Uterus (tissue), 4 donors: ENCODE measurements around the gene KCNA10. TPM values are rescaled to one million over a fixed set of nuclear protein-coding genes. Genes with fewer than 3 reads are reported as not detected.

Experiments
- DNase-seq, 2 donors: peaks; one replicate each; pipeline ENCODE4 v3.0.0-alpha.2; 2019 to 2020
- H3K27ac ChIP-seq, 2 donors: fragments of 200-600 bp; sonication (generic); 1 replicate in 1 of 2; 2 replicates in 1 of 2; pipeline ENCODE4 v1.5.1; 2016 to 2018
- H3K27me3 ChIP-seq, 2 donors: fragments of 200-600 bp; sonication (generic); one replicate each; pipeline ENCODE4 v1.5.1; 2018 to 2019; ENCODE audit warnings: control low read depth in 1 of 2
- H3K36me3 ChIP-seq, 2 donors: fragments of 200-600 bp; sonication (generic); one replicate each; pipeline ENCODE4 v1.5.1; 2019; ENCODE audit warnings: control low read depth in 1 of 2
- H3K4me1 ChIP-seq, 2 donors: fragments of 200-600 bp; sonication (generic); one replicate each; pipeline ENCODE4 v1.5.1; 2018 to 2019; ENCODE audit warnings: control low read depth in 1 of 2
- H3K4me3 ChIP-seq, 2 donors: fragments of 200-600 bp; sonication (generic); 1 replicate in 1 of 2; 2 replicates in 1 of 2; pipeline ENCODE4 v1.5.1; 2018 to 2019; ENCODE audit warnings: mild to moderate bottlenecking in 1 of 2
- H3K9me3 ChIP-seq, 2 donors: fragments of 200-600 bp; sonication (generic); one replicate each; pipeline ENCODE4 v1.5.1; 2019; ENCODE audit warnings: control low read depth in 1 of 2
- CTCF ChIP-seq, 4 experiments: fragments of 200-600 bp in 2 of 4; fragments of 450-650 bp in 2 of 4; sonication (generic) in 2 of 4; IDR thresholded peaks; one replicate each; pipeline ENCODE4 v1.5.1; 2016 to 2019; ENCODE audit warnings: antibody characterized with exemption in 4 of 4, mild to moderate bottlenecking in 2 of 4, moderate library complexity in 1 of 4
- POLR2A ChIP-seq, 2 donors: fragments of 450-650 bp; IDR thresholded peaks; one replicate each; pipeline ENCODE4 v1.6.1; 2016; ENCODE audit warnings: antibody characterized with exemption in 2 of 2, mild to moderate bottlenecking in 1 of 2, moderate library complexity in 1 of 2
- intact Hi-C: fragments of 100-400 bp; cut with DNase I; formaldehyde crosslinking; loops from one replicate; pipeline ENCODE4 v1.15.1; 2023; ENCODE audit warnings: low total_unique reads
- total RNA-seq, 4 donors: library from RNA; depleted of rRNA in 3 of 4; stranded (reverse); fragments of >200 nt in 3 of 4; gene quantifications; one replicate each; pipeline versions ENCODE4 v1.1.0 to v1.2.4, GENCODE V29; 2014 to 2023
- donor health status: DM: yes; HTN: yes; CAD: no.

The KCNA10 gene
- total RNA-seq, 4 donors from 2014 or later = not detected

GRCh38 chr1:110489973-110490542 is 28.9 kb downstream of the KCNA10 start:
- Histone ChIP-seq H3K27me3 (no peaks in the 10 kb centered on the region), H3K36me3 (no peaks in the 10 kb centered on the region), H3K9me3 (no peaks in the 10 kb centered on the region), H3K27ac (no peak overlapping the region), H3K4me3 (no peak overlapping the region), H3K4me1 (no peaks in the 10 kb centered on the region)
- no peak for TF ChIP-seq CTCF (IDR thresholded peaks at IDR 0.05)
- DNase-seq = no peak
- intact Hi-C loops = no loop called here

- no peak overlapping the region for H3K4me3 ChIP-seq
- no peak for DNase-seq
- intact Hi-C loops = no loop called here
- H3K27ac ChIP-seq = no peak overlapping the region
- TF ChIP-seq CTCF (IDR thresholded peaks at IDR 0.05) (no peak), POLR2A (IDR thresholded peaks at IDR 0.05) (no peak)
- H3K27me3 ChIP-seq = no peaks in the 10 kb centered on the region
- H3K4me1 ChIP-seq = no peaks in the 10 kb centered on the region
- no peaks in the 10 kb centered on the region for H3K36me3 ChIP-seq
- no peaks in the 10 kb centered on the region for H3K9me3 ChIP-seq
Observed at GRCh38 chr1:110489406-110489805, 29.6 kb downstream of the KCNA10 start.

GRCh38 chr1:110488867-110489266 is 30.1 kb downstream of the KCNA10 start:
- no peak overlapping the region for H3K27ac ChIP-seq

GRCh38 chr1:110488161-110488560 is 30.8 kb downstream of the KCNA10 start:
- Histone ChIP-seq H3K4me1 (no peaks in the 10 kb centered on the region), H3K27me3 (no peaks in the 10 kb centered on the region), H3K9me3 (no peaks in the 10 kb centered on the region), H3K27ac (no peak overlapping the region), H3K36me3 (no peaks in the 10 kb centered on the region), H3K4me3 (no peak overlapping the region)
- intact Hi-C loops = no loop called here
- DNase-seq = no peak
- TF ChIP-seq CTCF (IDR thresholded peaks at IDR 0.05) (no peak), POLR2A (IDR thresholded peaks at IDR 0.05) (no peak)

More at GRCh38 chr1:110488867-110489266, 30.1 kb downstream of the KCNA10 start:
- H3K4me1 ChIP-seq = no peaks in the 10 kb centered on the region
- intact Hi-C loops = no loop called here
- no peak for DNase-seq
- no peaks in the 10 kb centered on the region for H3K27me3 ChIP-seq
- H3K36me3 ChIP-seq = no peaks in the 10 kb centered on the region
- H3K4me3 ChIP-seq = no peak overlapping the region
- H3K9me3 ChIP-seq = no peaks in the 10 kb centered on the region
- TF ChIP-seq POLR2A (IDR thresholded peaks at IDR 0.05) = no peak
- no peak for TF ChIP-seq CTCF (IDR thresholded peaks at IDR 0.05)

- intact Hi-C loops = no loop called here
- Histone ChIP-seq H3K27me3 (no peaks in the 10 kb centered on the region), H3K4me1 (no peaks in the 10 kb centered on the region), H3K4me3 (no peak overlapping the region), H3K36me3 (no peaks in the 10 kb centered on the region), H3K9me3 (no peaks in the 10 kb centered on the region), H3K27ac (no peak overlapping the region)
- no peak for DNase-seq
- TF ChIP-seq CTCF (IDR thresholded peaks at IDR 0.05) (no peak), POLR2A (IDR thresholded peaks at IDR 0.05) (no peak)
Observed at GRCh38 chr1:110487726-110488125, 31.2 kb downstream of the KCNA10 start.
